NB4 (cell line): Measurements from ENCODE around the gene TNRC18.

Experiments used
- POLR2A ChIP-seq: IDR thresholded peaks from 2 replicates; pipeline ENCODE4 v1.6.1; 2011; ENCODE audit warnings: mild to moderate bottlenecking; ENCODE audit not compliant: insufficient read length; ENCODE audit errors: extremely low read depth
- TF ChIP-seq, protein P1 (sequence below): IDR thresholded peaks from one replicate; pipeline ENCODE4 v1.5.1; 2012; ENCODE audit warnings: low read depth, low read length

DNA sequence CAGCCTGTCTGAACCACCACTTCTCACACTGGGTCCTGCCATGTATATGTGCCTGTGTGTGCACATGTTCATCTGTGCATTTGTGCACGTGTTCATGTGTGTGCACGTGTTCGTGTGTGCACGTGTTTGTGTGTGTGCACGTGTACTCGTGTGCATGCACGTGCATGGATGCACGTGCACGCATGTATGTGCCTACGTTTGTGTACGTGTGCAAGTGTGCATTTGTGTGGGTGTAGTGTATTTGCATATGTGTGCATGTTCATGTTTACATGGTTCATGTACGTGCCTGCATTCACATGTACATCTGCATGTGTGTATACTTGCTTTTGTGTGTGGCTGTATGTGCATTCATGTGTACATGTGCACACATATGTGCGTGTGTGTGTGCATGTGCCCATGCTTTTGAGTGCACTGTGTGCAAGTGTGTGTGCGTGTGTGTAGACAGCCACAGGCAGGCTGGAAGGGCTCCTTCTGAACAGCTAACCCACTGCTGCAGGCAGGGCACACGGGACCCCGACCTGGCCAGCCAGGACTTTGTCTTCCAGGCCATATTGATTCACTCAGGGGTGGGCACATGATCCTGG lies 112.7 kb downstream of the TNRC18 start:
- TF ChIP-seq, protein P1, sequence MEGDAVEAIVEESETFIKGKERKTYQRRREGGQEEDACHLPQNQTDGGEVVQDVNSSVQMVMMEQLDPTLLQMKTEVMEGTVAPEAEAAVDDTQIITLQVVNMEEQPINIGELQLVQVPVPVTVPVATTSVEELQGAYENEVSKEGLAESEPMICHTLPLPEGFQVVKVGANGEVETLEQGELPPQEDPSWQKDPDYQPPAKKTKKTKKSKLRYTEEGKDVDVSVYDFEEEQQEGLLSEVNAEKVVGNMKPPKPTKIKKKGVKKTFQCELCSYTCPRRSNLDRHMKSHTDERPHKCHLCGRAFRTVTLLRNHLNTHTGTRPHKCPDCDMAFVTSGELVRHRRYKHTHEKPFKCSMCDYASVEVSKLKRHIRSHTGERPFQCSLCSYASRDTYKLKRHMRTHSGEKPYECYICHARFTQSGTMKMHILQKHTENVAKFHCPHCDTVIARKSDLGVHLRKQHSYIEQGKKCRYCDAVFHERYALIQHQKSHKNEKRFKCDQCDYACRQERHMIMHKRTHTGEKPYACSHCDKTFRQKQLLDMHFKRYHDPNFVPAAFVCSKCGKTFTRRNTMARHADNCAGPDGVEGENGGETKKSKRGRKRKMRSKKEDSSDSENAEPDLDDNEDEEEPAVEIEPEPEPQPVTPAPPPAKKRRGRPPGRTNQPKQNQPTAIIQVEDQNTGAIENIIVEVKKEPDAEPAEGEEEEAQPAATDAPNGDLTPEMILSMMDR: no peak
- TF ChIP-seq POLR2A: no peak
